C4-2B (cell line): ENCODE measurements around the gene ZBTB16.

Experiments
- CTCF ChIP-seq: fragments of 450-650 bp; conservative IDR thresholded peaks from 2 replicates; pipeline ENCODE4 v1.5.1; 2017; ENCODE audit warnings: mild to moderate bottlenecking
- ZFX ChIP-seq: fragments of 450-650 bp; IDR thresholded peaks from 2 replicates; pipeline ENCODE4 v1.6.1; 2017

DNA sequence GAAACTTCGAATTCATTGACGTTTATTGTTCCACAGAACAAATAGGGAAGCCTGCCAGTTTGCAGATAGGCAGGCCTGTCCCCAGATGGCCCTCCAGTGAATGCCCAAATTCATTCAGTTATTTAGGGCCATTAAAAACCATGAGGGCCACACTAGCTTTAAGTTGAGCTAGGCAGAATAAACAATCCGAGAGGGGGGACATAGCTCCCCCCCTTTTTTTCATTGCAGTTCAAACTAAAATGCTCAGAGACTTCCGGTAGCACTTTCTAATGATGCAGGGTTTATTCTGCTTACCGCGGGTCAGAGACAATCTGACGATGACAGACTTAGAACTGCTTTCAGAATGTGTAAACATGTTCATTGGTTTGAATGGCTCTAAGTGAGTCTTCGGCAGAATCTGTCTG, 72.0 kb downstream of the ZBTB16 start:
- no peak for TF ChIP-seq CTCF
- no peak for TF ChIP-seq ZFX
